Caco-2 (cell line): ENCODE data around the gene PTOV1. TPM values are rescaled to one million over a fixed set of nuclear protein-coding genes. Genes with fewer than 3 reads are reported as not detected.

Experiments
- BruUV-seq: library from RNA; stranded (reverse); fragments of 400-500 nt; replicated peaks from 2 replicates; lab custom pipeline; 2021; lab: Mats Ljungman, UMichigan
- CTCF ChIA-PET: fragments of 300-600 bp; sonication (Branson Sonifier 250); formaldehyde crosslinking; loops from one replicate; lab custom pipeline; 2022; ENCODE audit warnings: antibody characterized with exemption; lab: Charles Lee
- POLR2A ChIA-PET: fragments of 300-600 bp; sonication (Branson Sonifier 250); formaldehyde crosslinking; loops from one replicate; lab custom pipeline; 2022; ENCODE audit warnings: antibody characterized with exemption; lab: Charles Lee
- DNase-seq, 2 experiments: peaks; one replicate each; pipeline versions ENCODE4 v3.0.0 to v3.0.0-alpha.2; 2020 to 2022
- H3K27me3 ChIP-seq: replicated peaks from 2 replicates; pipeline ENCODE4 v1.6.0; 2011; ENCODE audit warnings: low read length; ENCODE audit not compliant: control insufficient read depth, insufficient read depth
- H3K36me3 ChIP-seq: 2 replicates; pipeline ENCODE4 v1.5.1; 2011; ENCODE audit warnings: low read length; ENCODE audit not compliant: control insufficient read depth, insufficient read depth
- H3K4me1 ChIP-seq: fragments of 250-450 bp; sonication (Bioruptor Pico); 2 replicates; pipeline ENCODE4 v1.5.1; 2020; ENCODE audit warnings: mild to moderate bottlenecking
- H3K4me3 ChIP-seq: 2 replicates; pipeline ENCODE4 v1.5.1; 2011; ENCODE audit warnings: low read depth, mild to moderate bottlenecking, control low read depth, low read length
- H3K9me3 ChIP-seq: fragments of 250-450 bp; sonication (Bioruptor Pico); 2 replicates; pipeline ENCODE4 v1.5.1; 2020; ENCODE audit warnings: mild to moderate bottlenecking, moderate library complexity
- H3K27ac Mint-ChIP-seq: one replicate; pipeline ENCODE4 v1.8.0; 2022; ENCODE audit warnings: mixed read lengths; ENCODE audit not compliant: unreplicated experiment
- H3K27me3 Mint-ChIP-seq: one replicate; pipeline ENCODE4 v1.8.0; 2022; ENCODE audit warnings: mixed read lengths; ENCODE audit not compliant: insufficient read depth, unreplicated experiment
- H3K36me3 Mint-ChIP-seq: one replicate; pipeline ENCODE4 v1.8.0; 2022; ENCODE audit warnings: mild to moderate bottlenecking, mixed read lengths; ENCODE audit not compliant: insufficient read depth, unreplicated experiment
- H3K4me1 Mint-ChIP-seq: one replicate; pipeline ENCODE4 v1.8.0; 2022; ENCODE audit warnings: low read depth, mixed read lengths; ENCODE audit not compliant: unreplicated experiment
- H3K4me3 Mint-ChIP-seq: one replicate; pipeline ENCODE4 v1.8.0; 2022; ENCODE audit warnings: mild to moderate bottlenecking, moderate library complexity, mixed read lengths; ENCODE audit not compliant: unreplicated experiment
- H3K9me3 Mint-ChIP-seq: one replicate; pipeline ENCODE4 v1.8.0; 2022; ENCODE audit warnings: mixed read lengths; ENCODE audit not compliant: unreplicated experiment
- CTCF ChIP-seq, 2 experiments: fragments of 200-600 bp in 1 of 2; IDR thresholded peaks; 1 replicate in 1 of 2; 2 replicates in 1 of 2; pipeline versions ENCODE4 v1.5.1 to v1.8.0; 2011 to 2022; ENCODE audit warnings: antibody characterized with exemption in 1 of 2, control low read depth in 1 of 2, inconsistent platforms in 1 of 2, low read depth in 1 of 2, low read length in 1 of 2, mild to moderate bottlenecking in 1 of 2, moderate library complexity in 1 of 2; ENCODE audit not compliant: insufficient read depth in 1 of 2, severe bottlenecking in 1 of 2, unreplicated experiment in 1 of 2
- intact Hi-C: fragments of 100-400 bp; cut with micrococcal nuclease; formaldehyde crosslinking; loops from one replicate; pipeline ENCODE4 v1.10.0; 2022; ENCODE audit not compliant: unreplicated experiment
- total RNA-seq: library from RNA; stranded (reverse); gene quantifications from 2 replicates; pipeline ENCODE4 v1.2.3, GENCODE V29; 2022

Gene PTOV1
- total RNA-seq, 1 experiment from 2014 or later = 209 TPM

GRCh38 chr19:49859682-49860335 lies 8.8 kb downstream of the PTOV1 start:
- Histone ChIP-seq H3K36me3 (peaks cover 19% of the 10 kb centered on the region), H3K4me1 (no peaks in the 10 kb centered on the region), H3K4me3 (no peak overlapping the region), H3K9me3 (no peaks in the 10 kb centered on the region), H3K27me3 (no peaks in the 10 kb centered on the region)
- ChIA-PET POLR2A (interaction anchor here (2.0 kb wide), 1 partner anchor 10 kb away, joined by 7 read pairs; no protein-coding TSS in a partner anchor), CTCF (no interaction called here)
- Mint-ChIP-seq H3K27ac (peak overlapping the region; percentile 45), H3K4me3 (no peak overlapping the region), H3K4me1 (no peaks in the 10 kb centered on the region), H3K36me3 (peaks cover 96% of the 10 kb centered on the region), H3K9me3 (no peaks in the 10 kb centered on the region), H3K27me3 (no peaks in the 10 kb centered on the region)
- no TSS peak for BruUV-seq
- DNase-seq = no peak
- TF ChIP-seq CTCF (IDR thresholded peaks at IDR 0.05; ENCODE audit: insufficient read depth in 1 of 2, low read depth in 1 of 2, low read length in 1 of 2, severe bottlenecking in 1 of 2, unreplicated experiment in 1 of 2) = no peak
- intact Hi-C loops = no loop called here

GRCh38 chr19:49860336-49861102 lies 9.6 kb downstream of the PTOV1 start:
- Mint-ChIP-seq H3K36me3 (peaks cover 96% of the 10 kb centered on the region), H3K4me1 (peaks cover 6% of the 10 kb centered on the region), H3K4me3 (no peak overlapping the region), H3K27me3 (no peaks in the 10 kb centered on the region), H3K9me3 (no peaks in the 10 kb centered on the region), H3K27ac (peak overlapping the region; percentile 45)
- DNase-seq = no peak
- no TSS peak for BruUV-seq
- POLR2A ChIA-PET = interaction anchor here (0.6 kb wide), 1 partner anchor 48 kb away, joined by 5 read pairs; no protein-coding TSS in a partner anchor
- Histone ChIP-seq H3K4me1 (no peaks in the 10 kb centered on the region; the same call in 1 of the 2 replicates), H3K9me3 (no peaks in the 10 kb centered on the region), H3K27me3 (no peaks in the 10 kb centered on the region), H3K36me3 (peaks cover 19% of the 10 kb centered on the region), H3K4me3 (no peak overlapping the region)
- TF ChIP-seq CTCF (IDR thresholded peaks at IDR 0.05; ENCODE audit: insufficient read depth in 1 of 2, low read depth in 1 of 2, low read length in 1 of 2, severe bottlenecking in 1 of 2, unreplicated experiment in 1 of 2) = no peak
- CTCF ChIA-PET = no interaction called here
- intact Hi-C loops = no loop called here

- Histone ChIP-seq H3K4me1 (peaks cover 6% of the 10 kb centered on the region), H3K27me3 (no peaks in the 10 kb centered on the region), H3K4me3 (no peak overlapping the region), H3K36me3 (peaks cover 16% of the 10 kb centered on the region), H3K9me3 (no peaks in the 10 kb centered on the region)
- H3K27me3 Mint-ChIP-seq = no peaks in the 10 kb centered on the region
- BruUV-seq = no TSS peak
- H3K27ac Mint-ChIP-seq = peak overlapping the region; percentile 45
- peaks cover 12% of the 10 kb centered on the region for H3K4me1 Mint-ChIP-seq
- H3K4me3 Mint-ChIP-seq = no peak overlapping the region
- intact Hi-C loops = no loop called here
- ChIA-PET CTCF (no interaction called here), POLR2A (interaction anchor here (0.6 kb wide), 1 partner anchor 48 kb away, joined by 5 read pairs; no protein-coding TSS in a partner anchor)
- H3K9me3 Mint-ChIP-seq = no peaks in the 10 kb centered on the region
- DNase-seq = no peak
- peaks cover 96% of the 10 kb centered on the region for H3K36me3 Mint-ChIP-seq
- no peak for TF ChIP-seq CTCF (IDR thresholded peaks at IDR 0.05; ENCODE audit: insufficient read depth in 1 of 2, low read depth in 1 of 2, low read length in 1 of 2, severe bottlenecking in 1 of 2, unreplicated experiment in 1 of 2)
Measured at GRCh38 chr19:49861107-49861506, 10.1 kb downstream of the PTOV1 start.
